WTC11 (cell line): ENCODE measurements around the gene CHORDC1. TPM values are rescaled to one million over a fixed set of nuclear protein-coding genes. Genes with fewer than 3 reads are reported as not detected.

Experiments
- ATAC-seq: fragments of 200-7000 bp; cut with Tn5 transposase; 2 replicates; pipeline ENCODE4 v1.10.0; 2021; ENCODE audit warnings: mild to moderate bottlenecking, moderate library complexity
- CTCF ChIA-PET: fragments of 300-600 bp; sonication (Branson Sonifier 250); formaldehyde crosslinking; loops from one replicate; lab custom pipeline; 2021; ENCODE audit warnings: antibody characterized with exemption; lab: Charles Lee
- POLR2A ChIA-PET: fragments of 350-600 bp; sonication (Branson Sonifier 250); formaldehyde crosslinking; loops from one replicate; lab custom pipeline; 2021; ENCODE audit warnings: antibody characterized with exemption; lab: Charles Lee
- DNase-seq: peaks from one replicate; pipeline ENCODE4 v3.0.0; 2021; ENCODE audit warnings: low spot score
- H3K27ac Mint-ChIP-seq: 2 replicates; pipeline ENCODE4 v1.8.0; 2021; ENCODE audit warnings: mixed read lengths
- H3K27me3 Mint-ChIP-seq: 2 replicates; pipeline ENCODE4 v1.8.0; 2021; ENCODE audit warnings: low read depth, mild to moderate bottlenecking, moderate library complexity, mixed read lengths
- H3K36me3 Mint-ChIP-seq: 2 replicates; pipeline ENCODE4 v1.8.0; 2021; ENCODE audit warnings: mixed read lengths
- H3K4me1 Mint-ChIP-seq: 2 replicates; pipeline ENCODE4 v1.8.0; 2022; ENCODE audit warnings: mixed read lengths
- H3K4me3 Mint-ChIP-seq: 2 replicates; pipeline ENCODE4 v1.8.0; 2021; ENCODE audit warnings: mild to moderate bottlenecking, moderate library complexity, mixed read lengths
- H3K9me3 Mint-ChIP-seq: 2 replicates; pipeline ENCODE4 v1.8.0; 2021; ENCODE audit warnings: mixed read lengths
- AR ChIP-seq: fragments of 250-450 bp; sonication (Bioruptor Pico); IDR thresholded peaks from 2 replicates; pipeline ENCODE4 v1.9.0; 2021; ENCODE audit warnings: mild to moderate bottlenecking
- ATF2 ChIP-seq: sonication (generic); formaldehyde crosslinking; IDR thresholded peaks from 2 replicates; pipeline ENCODE4 v1.8.1; 2022; ENCODE audit warnings: low read depth, missing genetic modification reagents, borderline replicate concordance
- ATF3 ChIP-seq: sonication (generic); formaldehyde crosslinking; conservative IDR thresholded peaks from 2 replicates; pipeline ENCODE4 v1.8.1; 2022; ENCODE audit warnings: mild to moderate bottlenecking, missing genetic modification reagents
- CREB1 ChIP-seq: sonication (generic); formaldehyde crosslinking; IDR thresholded peaks from 2 replicates; pipeline ENCODE4 v1.8.0; 2023; ENCODE audit warnings: mild to moderate bottlenecking, missing genetic modification reagents
- CREM ChIP-seq: sonication (generic); formaldehyde crosslinking; IDR thresholded peaks from 2 replicates; pipeline ENCODE4 v1.8.1; 2022; ENCODE audit warnings: mild to moderate bottlenecking, missing genetic modification reagents, moderate library complexity
- CTCF ChIP-seq: fragments of 200-600 bp; IDR thresholded peaks from 2 replicates; pipeline ENCODE4 v1.8.0; 2022; ENCODE audit warnings: antibody characterized with exemption
- ESRRA ChIP-seq: sonication (generic); formaldehyde crosslinking; IDR thresholded peaks from 2 replicates; pipeline ENCODE4 v1.8.1; 2022; ENCODE audit warnings: mild to moderate bottlenecking, missing genetic modification reagents, borderline replicate concordance
- ETV6 ChIP-seq: sonication (generic); formaldehyde crosslinking; IDR thresholded peaks from 2 replicates; pipeline ENCODE4 v1.8.1; 2022; ENCODE audit warnings: mild to moderate bottlenecking, missing genetic modification reagents
- FOXK1 ChIP-seq: sonication (generic); formaldehyde crosslinking; IDR thresholded peaks from 2 replicates; pipeline ENCODE4 v1.8.0; 2022; ENCODE audit warnings: mild to moderate bottlenecking, moderate library complexity, missing genetic modification reagents
- FOXP1 ChIP-seq: sonication (generic); formaldehyde crosslinking; IDR thresholded peaks from 2 replicates; pipeline ENCODE4 v1.8.0; 2022; ENCODE audit warnings: missing genetic modification reagents, mild to moderate bottlenecking, moderate library complexity, borderline replicate concordance
- GABPB1 ChIP-seq: sonication (generic); formaldehyde crosslinking; IDR thresholded peaks from 2 replicates; pipeline ENCODE4 v1.8.1; 2023; ENCODE audit warnings: mild to moderate bottlenecking, missing genetic modification reagents
- GTF2I ChIP-seq: fragments of 250-450 bp; sonication (Bioruptor Pico); conservative IDR thresholded peaks from 2 replicates; pipeline ENCODE4 v1.4.0; 2021; ENCODE audit warnings: mild to moderate bottlenecking
- IRF1 ChIP-seq: sonication (generic); formaldehyde crosslinking; IDR thresholded peaks from 2 replicates; pipeline ENCODE4 v1.8.0; 2023; ENCODE audit warnings: missing genetic modification reagents
- JUN ChIP-seq: sonication (generic); formaldehyde crosslinking; IDR thresholded peaks from 2 replicates; pipeline ENCODE4 v1.8.0; 2023; ENCODE audit warnings: mild to moderate bottlenecking, missing genetic modification reagents
- NFE2L1 ChIP-seq: sonication (generic); formaldehyde crosslinking; IDR thresholded peaks from 2 replicates; pipeline ENCODE4 v1.8.1; 2023; ENCODE audit warnings: missing genetic modification reagents
- NFYB ChIP-seq: sonication (generic); formaldehyde crosslinking; conservative IDR thresholded peaks from 2 replicates; pipeline ENCODE4 v1.8.0; 2022; ENCODE audit warnings: low read depth, missing genetic modification reagents
- NR2C2 ChIP-seq: sonication (generic); formaldehyde crosslinking; IDR thresholded peaks from 2 replicates; pipeline ENCODE4 v1.8.0; 2022; ENCODE audit warnings: mild to moderate bottlenecking, missing genetic modification reagents
- NR3C1 ChIP-seq: sonication (generic); formaldehyde crosslinking; conservative IDR thresholded peaks from 2 replicates; pipeline ENCODE4 v1.8.1; 2023; ENCODE audit warnings: low read depth, mild to moderate bottlenecking, missing genetic modification reagents
- RELA ChIP-seq: sonication (generic); formaldehyde crosslinking; IDR thresholded peaks from 2 replicates; pipeline ENCODE4 v1.8.1; 2022; ENCODE audit warnings: missing genetic modification reagents, mild to moderate bottlenecking, borderline replicate concordance
- SMAD4 ChIP-seq: sonication (generic); formaldehyde crosslinking; IDR thresholded peaks from 2 replicates; pipeline ENCODE4 v1.8.0; 2022; ENCODE audit warnings: mild to moderate bottlenecking, missing genetic modification reagents
- SP1 ChIP-seq: sonication (generic); formaldehyde crosslinking; conservative IDR thresholded peaks from 2 replicates; pipeline ENCODE4 v1.8.1; 2022; ENCODE audit warnings: missing genetic modification reagents
- TEAD4 ChIP-seq: sonication (generic); formaldehyde crosslinking; IDR thresholded peaks from 2 replicates; pipeline ENCODE4 v1.8.0; 2022; ENCODE audit warnings: mild to moderate bottlenecking, missing genetic modification reagents
- ZNF121 ChIP-seq: sonication (generic); formaldehyde crosslinking; IDR thresholded peaks from 2 replicates; pipeline ENCODE4 v1.8.0; 2023; ENCODE audit warnings: missing genetic modification reagents
- ZNF281 ChIP-seq: sonication (generic); formaldehyde crosslinking; IDR thresholded peaks from 2 replicates; pipeline ENCODE4 v1.8.0; 2023; ENCODE audit warnings: mild to moderate bottlenecking, missing genetic modification reagents
- ZNF317 ChIP-seq: sonication (generic); formaldehyde crosslinking; IDR thresholded peaks from 2 replicates; pipeline ENCODE4 v1.8.1; 2023; ENCODE audit warnings: low read depth, mild to moderate bottlenecking, moderate library complexity, missing genetic modification reagents, borderline replicate concordance
- ZNF396 ChIP-seq: fragments of 250-450 bp; sonication (Bioruptor Pico); IDR thresholded peaks from 2 replicates; pipeline ENCODE4 v1.8.0; 2021; ENCODE audit warnings: mild to moderate bottlenecking, moderate library complexity, borderline replicate concordance
- ZNF416 ChIP-seq: fragments of 250-450 bp; sonication (Bioruptor Pico); IDR thresholded peaks from 2 replicates; pipeline ENCODE4 v1.9.0; 2021; ENCODE audit warnings: mild to moderate bottlenecking, inconsistent platforms
- total RNA-seq: library from RNA; stranded (reverse); gene quantifications from 3 replicates; pipeline ENCODE4 v1.2.3, GENCODE V29; 2021

Gene CHORDC1
- total RNA-seq, 1 experiment from 2014 or later = 71.8 TPM

GRCh38 chr11:90254065-90254464, 31.2 kb upstream of the CHORDC1 start:
- H3K27me3 Mint-ChIP-seq = no peaks in the 10 kb centered on the region
- no peak overlapping the region for H3K4me3 Mint-ChIP-seq
- H3K36me3 Mint-ChIP-seq = no peaks in the 10 kb centered on the region
- H3K9me3 Mint-ChIP-seq = peaks cover 4% of the 10 kb centered on the region; the same call in 1 of the 2 replicates
- CTCF ChIA-PET = no interaction called here
- no peak for DNase-seq
- ATAC-seq = no peak
- TF ChIP-seq CREM (no peak), NR2C2 (CRISPR knock-in tag) (no peak), SP1 (CRISPR knock-in tag) (no peak), GABPB1 (no peak), SMAD4 (CRISPR knock-in tag) (no peak), RELA (CRISPR knock-in tag) (no peak), NFYB (CRISPR knock-in tag) (no peak), ZNF416 (no peak), IRF1 (CRISPR knock-in tag) (no peak), CREB1 (CRISPR knock-in tag) (no peak), ATF2 (CRISPR knock-in tag) (no peak), ESRRA (CRISPR knock-in tag) (no peak), FOXP1 (CRISPR knock-in tag) (no peak), ZNF396 (CRISPR knock-in tag) (no peak), JUN (CRISPR knock-in tag) (no peak)
- TF ChIP-seq, all 79 proteins: peak for 0
- POLR2A ChIA-PET = no interaction called here
- 0 out of 2 replicates have a peak, but pooled peaks cover 8% of the 10 kb centered on the region for H3K4me1 Mint-ChIP-seq
- no peak overlapping the region for H3K27ac Mint-ChIP-seq

GRCh38 chr11:90252053-90252452, 29.2 kb upstream of the CHORDC1 start:
- no peak overlapping the region; the same call in 1 of the 2 replicates for H3K27ac Mint-ChIP-seq
- no peaks in the 10 kb centered on the region for H3K27me3 Mint-ChIP-seq
- peaks cover 4% of the 10 kb centered on the region; the same call in 1 of the 2 replicates for H3K9me3 Mint-ChIP-seq
- H3K4me1 Mint-ChIP-seq = 0 out of 2 replicates have a peak, but pooled peaks cover 8% of the 10 kb centered on the region
- TF ChIP-seq NR3C1 (no peak), TEAD4 (CRISPR knock-in tag) (no peak), FOXK1 (no peak), AR (CRISPR knock-in tag) (no peak), CREM (no peak), ETV6 (no peak), NFE2L1 (no peak)
- POLR2A ChIA-PET = no interaction called here
- H3K4me3 Mint-ChIP-seq = no peak overlapping the region
- DNase-seq (no peak), ATAC-seq (no peak)
- H3K36me3 Mint-ChIP-seq = no peaks in the 10 kb centered on the region
- CTCF ChIA-PET = no interaction called here

GRCh38 chr11:90251599-90251998, 28.8 kb upstream of the CHORDC1 start:
- Mint-ChIP-seq H3K36me3 (no peaks in the 10 kb centered on the region), H3K4me3 (no peak overlapping the region), H3K27me3 (no peaks in the 10 kb centered on the region), H3K9me3 (peaks cover 4% of the 10 kb centered on the region; the same call in 1 of the 2 replicates), H3K4me1 (0 out of 2 replicates have a peak, but pooled peaks cover 8% of the 10 kb centered on the region), H3K27ac (no peak overlapping the region)
- ChIA-PET POLR2A (no interaction called here), CTCF (no interaction called here)
- ATAC-seq = no peak
- DNase-seq = no peak
- TF ChIP-seq ZNF281 (no peak), ZNF317 (CRISPR knock-in tag) (no peak), CREM (no peak), ATF3 (CRISPR knock-in tag) (no peak), CTCF (no peak), ZNF121 (CRISPR knock-in tag) (no peak), GTF2I (CRISPR knock-in tag) (no peak)
